NCI-H1436 treated with DMSO at 0.1 percent for 48 hours (cell line): ENCODE data around the gene LGALS1.
"Not testable (repeated sequence)": the region's sequence is repeated elsewhere in the genome, so short reads cannot be mapped to it uniquely, and the experiment has no call there.

Experiments used
- DNase-seq: peaks from one replicate; lab custom pipeline; 2025; lab: John Stamatoyannopoulos, UW

The LGALS1 gene

GRCh38 chr22:37690407-37690806 lies 15.0 kb downstream of the LGALS1 start:
- DNase-seq, result no peak

- no peak for DNase-seq
Measured at GRCh38 chr22:37690901-37691504, 15.6 kb downstream of the LGALS1 start.

- DNase-seq, result no peak
Measured at GRCh38 chr22:37692627-37693285, 17.3 kb downstream of the LGALS1 start.

- not testable (repeated sequence) for DNase-seq
Measured at GRCh38 chr22:37694131-37694530, 18.7 kb downstream of the LGALS1 start.

GRCh38 chr22:37696260-37696656 lies 20.8 kb downstream of the LGALS1 start:
- not testable (repeated sequence) for DNase-seq

DNA sequence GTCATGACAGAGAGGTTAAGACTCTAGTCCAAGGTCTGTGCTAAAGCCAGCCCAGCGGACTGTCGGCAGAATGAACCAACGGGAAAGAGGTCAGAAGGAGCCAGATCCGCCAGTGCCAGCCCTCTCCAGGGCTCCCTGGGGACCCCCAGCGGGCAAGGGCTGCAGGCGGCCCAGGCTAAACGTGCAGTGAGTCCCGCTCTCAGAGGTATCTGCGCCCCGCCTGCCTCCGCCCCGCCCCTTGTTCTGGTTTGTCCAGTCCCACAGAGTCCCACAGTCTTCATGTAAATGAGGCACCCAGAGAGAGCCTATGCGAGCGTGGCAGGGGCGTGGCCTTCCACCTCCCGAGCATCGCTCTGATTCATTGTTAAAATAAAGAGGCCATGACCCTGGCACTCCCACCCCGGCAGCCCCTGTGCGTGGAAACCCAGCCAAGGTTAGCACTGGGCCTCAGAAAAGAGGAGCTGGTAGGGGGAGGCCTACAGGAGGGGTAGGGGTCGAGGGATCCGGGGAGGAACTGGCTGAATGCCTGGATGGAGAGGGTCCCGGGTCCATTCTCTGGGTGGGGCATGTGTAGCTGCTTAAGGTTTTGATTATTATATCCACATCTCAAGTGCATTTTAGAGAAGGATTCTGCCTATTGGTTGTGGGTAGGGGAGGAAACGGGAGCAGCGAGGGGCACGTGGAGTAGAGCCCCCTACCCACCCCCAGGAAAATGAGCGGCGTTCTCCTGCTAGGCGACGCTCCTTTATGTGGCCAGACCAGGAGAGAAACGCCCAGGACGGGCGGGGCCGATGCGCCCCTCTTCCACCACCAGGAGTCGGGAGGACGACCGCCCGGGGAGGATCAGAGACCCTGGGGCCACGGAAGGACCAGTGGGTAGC lies 21.5 kb downstream of the LGALS1 start, which contains the start of gene TRIOBP:
Gene TRIOBP (plus strand): TSS at position 392 of the 881 bp plus-strand sequence. CDS start 4,318 bp downstream, outside the sequence.
- DNase-seq, result peak; percentile 95

GRCh38 chr22:37697538-37697835 lies 22.1 kb downstream of the LGALS1 start:
- no peak for DNase-seq

GRCh38 chr22:37701141-37701786 lies 25.8 kb downstream of the LGALS1 start:
- no peak for DNase-seq

- no peak for DNase-seq
Measured at GRCh38 chr22:37703906-37704305, 28.5 kb downstream of the LGALS1 start.

- DNase-seq, result no peak
Measured at GRCh38 chr22:37704645-37705044, 29.2 kb downstream of the LGALS1 start.

DNA sequence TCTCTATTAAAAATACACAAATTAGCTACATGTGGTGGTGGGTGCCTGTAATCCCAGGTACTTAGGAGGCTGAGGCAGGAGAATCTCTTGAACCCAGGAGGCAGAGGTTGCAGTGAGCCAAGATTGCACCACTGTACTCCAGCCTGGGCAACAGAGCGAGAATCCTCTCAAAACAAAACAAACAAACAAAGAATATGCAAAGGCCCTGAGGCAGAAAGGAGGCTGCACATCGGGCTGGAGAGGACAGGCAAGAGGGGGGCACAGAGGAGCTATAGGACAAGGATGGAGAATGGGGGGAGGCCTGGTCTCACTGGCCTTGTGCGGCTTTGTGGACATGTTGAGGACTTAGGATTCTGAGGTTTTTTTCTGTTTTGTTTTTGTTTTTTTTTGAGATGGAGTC lies 29.8 kb downstream of the LGALS1 start:
- DNase-seq, result no peak

DNA sequence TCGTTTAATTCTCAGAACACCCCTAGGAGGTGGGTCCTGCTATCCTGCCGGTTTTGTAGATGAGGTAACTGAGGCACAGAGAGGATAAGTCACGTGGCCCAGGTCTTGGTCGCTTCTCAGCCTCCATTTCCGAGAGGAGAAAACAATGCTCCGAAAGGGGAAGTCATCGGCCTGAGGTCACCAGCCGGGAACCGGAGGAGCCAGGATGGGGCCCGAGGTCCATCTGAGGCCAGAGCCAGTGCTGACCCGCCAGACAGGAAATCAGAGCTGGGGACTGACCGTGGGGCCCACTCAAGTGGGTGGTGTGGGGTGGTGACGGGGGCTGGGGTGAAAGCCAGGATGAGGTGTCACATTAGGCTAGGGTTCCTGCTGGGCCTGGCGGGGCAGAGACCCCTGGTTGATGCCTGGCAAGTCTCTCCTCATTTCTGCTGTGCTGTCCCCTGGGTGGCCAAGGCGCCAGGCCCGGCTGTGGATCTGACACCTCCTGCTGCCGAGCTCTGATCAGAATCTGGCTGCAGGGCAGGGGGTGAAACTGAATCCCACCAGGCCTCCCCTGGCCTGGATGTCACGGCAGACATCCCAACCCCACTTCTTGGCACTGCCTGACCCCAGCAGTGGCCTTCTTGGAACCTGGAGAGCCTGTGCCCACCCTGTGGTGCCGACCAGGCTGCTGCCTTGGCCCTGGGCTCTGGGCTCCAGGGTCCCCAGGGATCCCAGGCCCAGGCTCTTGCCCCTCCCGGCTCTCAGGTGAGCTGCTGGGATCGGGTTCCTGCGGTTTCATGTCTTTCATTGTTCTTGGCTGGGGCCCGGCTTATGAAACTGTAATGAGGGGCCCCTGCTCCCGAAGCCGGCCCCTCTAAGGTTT lies 33.4 kb downstream of the LGALS1 start:
- DNase-seq, result no peak

DNA sequence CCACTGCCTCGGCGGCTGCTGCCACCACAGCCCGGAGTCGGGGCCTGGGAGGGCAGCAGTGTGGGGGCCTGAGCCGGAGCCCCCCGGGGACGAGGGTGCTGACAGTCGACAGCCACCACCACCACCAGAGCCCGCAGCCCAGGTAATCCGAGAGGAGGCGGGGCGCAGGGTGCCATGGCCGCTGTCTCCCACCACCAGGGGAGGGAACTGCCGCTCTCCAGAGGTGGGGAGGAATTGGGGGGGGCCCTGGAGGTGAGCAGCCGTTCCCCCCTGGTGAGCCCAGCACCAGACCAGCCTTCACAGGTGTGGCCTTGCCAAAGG lies 34.0 kb downstream of the LGALS1 start:
- DNase-seq, result no peak

DNA sequence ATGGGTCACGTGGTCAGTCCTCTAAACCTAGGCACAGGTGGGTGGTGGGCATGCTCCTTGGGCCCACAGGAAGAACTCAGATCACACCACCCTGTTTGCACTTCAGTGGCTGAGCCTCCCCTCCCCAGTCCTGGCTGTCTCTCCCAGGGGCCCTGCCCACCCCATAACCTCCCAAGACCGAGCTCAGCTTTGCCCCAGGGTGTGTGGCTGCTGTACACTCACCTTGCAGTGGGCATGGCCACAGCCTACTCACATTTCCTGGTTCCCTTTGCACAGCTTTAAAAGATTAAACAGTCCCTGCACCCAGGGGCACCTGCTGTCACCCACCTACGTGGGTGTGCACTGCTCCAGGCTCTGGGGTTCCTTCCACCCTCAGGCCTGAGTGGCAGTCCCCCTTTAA lies 35.2 kb downstream of the LGALS1 start:
- no peak for DNase-seq

DNA sequence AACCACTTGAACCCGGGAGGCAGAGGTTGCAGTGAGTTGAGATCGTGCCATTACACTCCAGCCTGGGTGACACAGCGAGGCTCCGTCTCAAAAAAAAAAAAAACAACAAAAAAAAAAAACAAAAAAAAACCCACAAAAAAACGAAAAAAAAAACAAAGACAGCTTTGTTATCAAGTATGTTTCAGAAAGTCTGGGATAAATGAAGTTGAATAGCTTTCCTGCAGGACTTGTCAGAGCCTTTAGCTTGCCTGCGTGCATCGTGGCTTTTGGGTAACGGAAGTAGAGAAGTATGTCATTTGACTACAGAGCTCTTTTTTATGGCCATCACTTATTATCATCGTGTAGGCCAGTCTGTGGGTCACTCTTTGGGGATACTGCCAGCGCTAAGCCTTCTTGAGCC lies 36.1 kb downstream of the LGALS1 start:
- DNase-seq, result no peak

- DNase-seq, result no peak
Measured at GRCh38 chr22:37713761-37714160, 38.3 kb downstream of the LGALS1 start.

DNA sequence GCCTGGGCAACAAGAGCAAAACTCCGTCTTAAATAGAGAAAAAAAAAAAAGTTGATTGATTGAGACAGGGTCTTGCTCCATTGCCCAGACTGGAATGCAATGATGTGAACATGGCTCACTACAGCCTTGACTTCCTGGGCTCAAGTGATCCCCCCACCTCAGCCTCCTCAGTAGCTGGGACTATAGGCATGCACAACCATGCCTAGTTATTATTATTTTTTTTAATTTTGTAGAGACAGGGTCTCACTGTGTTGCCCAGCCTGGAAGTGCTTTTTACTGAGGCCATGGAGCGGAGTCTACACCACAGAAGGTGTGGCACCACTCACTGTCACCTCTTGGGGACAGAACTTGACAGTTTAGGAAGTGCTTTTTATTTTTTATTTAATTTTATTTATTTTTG lies 39.2 kb downstream of the LGALS1 start:
- DNase-seq, result no peak

DNA sequence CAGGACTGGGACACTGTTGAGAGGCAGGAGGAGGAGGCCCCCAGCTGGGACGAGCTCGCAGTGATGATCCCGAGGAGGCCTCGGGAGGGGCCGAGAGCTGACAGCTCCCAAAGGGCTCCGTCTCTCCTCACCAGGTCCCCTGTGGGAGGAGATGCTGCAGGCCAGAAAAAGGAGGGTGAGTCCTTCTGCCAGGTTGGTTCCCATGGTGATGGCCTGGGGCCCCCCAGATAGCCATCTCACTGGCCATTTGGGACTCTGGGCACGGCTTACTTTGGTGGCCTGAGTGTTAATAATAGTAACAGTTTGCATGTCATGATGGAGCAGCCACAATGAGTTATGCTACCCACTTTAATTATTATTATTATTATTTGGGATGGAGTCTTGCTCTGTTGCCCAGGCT lies 40.3 kb downstream of the LGALS1 start:
- no peak for DNase-seq

GRCh38 chr22:37716708-37717107 lies 41.3 kb downstream of the LGALS1 start:
- no peak for DNase-seq

GRCh38 chr22:37717235-37717634 lies 41.8 kb downstream of the LGALS1 start:
- DNase-seq, result not testable (repeated sequence)

GRCh38 chr22:37717746-37718305 lies 42.4 kb downstream of the LGALS1 start:
- DNase-seq, result not testable (repeated sequence)
